Kidney (tissue), 14 donors: Measurements from ENCODE around the gene TICRR. TPM values are rescaled to one million over a fixed set of nuclear protein-coding genes. Genes with fewer than 3 reads are reported as not detected.

Source experiments
- DNase-seq, 5 donors: peaks; one replicate each; pipeline ENCODE4 v3.0.0-alpha.2; 2013 to 2020
- FAIRE-seq: peaks from 2 replicates; lab custom pipeline; 2012; peaks lifted over from hg19 to GRCh38; lab: Jason Lieb, UNC
- H3K27ac ChIP-seq, 2 donors: one replicate each; pipeline ENCODE4 v1.7.0; 2013; ENCODE audit warnings: low read depth in 2 of 2, low read length in 2 of 2, inconsistent platforms in 1 of 2
- H3K27me3 ChIP-seq: one replicate; pipeline ENCODE4 v1.7.1; 2013; ENCODE audit warnings: low read length, inconsistent platforms; ENCODE audit not compliant: control insufficient read depth, insufficient read depth
- H3K36me3 ChIP-seq, 3 donors: one replicate each; pipeline versions ENCODE4 v1.7.0 to v1.7.1; 2013; ENCODE audit warnings: low read length in 3 of 3, control low read depth in 1 of 3, inconsistent platforms in 1 of 3; ENCODE audit not compliant: insufficient read depth in 3 of 3, control insufficient read depth in 2 of 3
- H3K4me1 ChIP-seq, 3 donors: one replicate each; pipeline versions ENCODE4 v1.7.0 to v1.7.1; 2013; ENCODE audit warnings: low read length in 3 of 3, inconsistent platforms in 1 of 3, low read depth in 1 of 3; ENCODE audit not compliant: control insufficient read depth in 2 of 3, insufficient read depth in 2 of 3
- H3K4me3 ChIP-seq, 3 donors: one replicate each; pipeline versions ENCODE4 v1.7.0 to v1.8.1; 2013; ENCODE audit warnings: low read length in 3 of 3, control low read depth in 1 of 3, inconsistent platforms in 1 of 3
- H3K9ac ChIP-seq, 3 donors: one replicate each; pipeline versions ENCODE4 v1.7.0 to v1.7.1; 2013; ENCODE audit warnings: low read length in 3 of 3, control low read depth in 1 of 3, inconsistent platforms in 1 of 3
- H3K9me3 ChIP-seq, 3 donors: one replicate each; pipeline versions ENCODE4 v1.7.0 to v1.7.1; 2013; ENCODE audit warnings: low read length in 3 of 3, control low read depth in 1 of 3, inconsistent platforms in 1 of 3; ENCODE audit not compliant: control insufficient read depth in 2 of 3, insufficient read depth in 1 of 3
- CTCF ChIP-seq: IDR thresholded peaks from 3 replicates; pipeline ENCODE4 v1.5.1; 2012; ENCODE audit warnings: mild to moderate bottlenecking, moderate library complexity, borderline replicate concordance; ENCODE audit not compliant: insufficient read depth; ENCODE audit errors: extremely low read depth
- intact Hi-C: fragments of 100-400 bp; cut with DNase I; formaldehyde crosslinking; loops from one replicate; pipeline ENCODE4 v1.11.1; 2022
- polyA plus RNA-seq: library from polyadenylated mRNA; stranded (reverse); fragments of 350-450 nt; fragmentation: Illumina TruSeq; extraction: RNeasy Lipid Tissue Mini Kit (QIAGEN cat#74804); gene quantifications from one replicate; pipeline ENCODE4 v1.2.3, GENCODE V29; 2014; ENCODE audit warnings: low read depth, low replicate concordance; ENCODE audit not compliant: insufficient read depth
- total RNA-seq: library from RNA; stranded (reverse); fragmentation: NEBNext Ultra II Directional; extraction: Animal tissue kit (Norgen Biotek cat#: 25700); gene quantifications from one replicate; pipeline ENCODE4 v1.2.1, GENCODE V29; 2021
- donor health status: control.
- donor health status: control.
- donor health status: control.
- donor health status: control.
- donor health status: control.
- donor health status: DM: yes; HTN: yes; CAD: no.
- donor health status: Normal renal cell carcinoma (clear cell type).

Gene TICRR
- total and polyA plus RNA-seq, 2 donors from 2014 or later: 0.25 TPM; not detected in 1

- FAIRE-seq: no peak
Measured at GRCh38 chr15:89566621-89567294, 8.5 kb upstream of the TICRR start.

GRCh38 chr15:89569090-89569745, 6.1 kb upstream of the TICRR start:
- H3K27ac ChIP-seq: no peak overlapping the region
- intact Hi-C loops: no loop called here
- TF ChIP-seq CTCF: no peak
- H3K36me3 ChIP-seq: no peaks in the 10 kb centered on the region
- DNase-seq (no peak), FAIRE-seq (no peak)
- no peaks in the 10 kb centered on the region for H3K4me1 ChIP-seq
- H3K27me3 ChIP-seq: no peaks in the 10 kb centered on the region
- H3K4me3 ChIP-seq: no peak overlapping the region
- H3K9me3 ChIP-seq: no peaks in the 10 kb centered on the region
- no peak overlapping the region for H3K9ac ChIP-seq

More at GRCh38 chr15:89566621-89567294, 8.5 kb upstream of the TICRR start:
- Histone ChIP-seq H3K9me3 (no peaks in the 10 kb centered on the region), H3K4me1 (no peaks in the 10 kb centered on the region), H3K27ac (no peak overlapping the region), H3K27me3 (no peaks in the 10 kb centered on the region), H3K36me3 (no peaks in the 10 kb centered on the region), H3K9ac (no peak overlapping the region), H3K4me3 (no peak overlapping the region)
- intact Hi-C loops: no loop called here
- no peak for TF ChIP-seq CTCF
- no peak for DNase-seq

GRCh38 chr15:89575656-89576416, 567 bp downstream of the TICRR start:
- Histone ChIP-seq H3K27me3 (no peaks in the 10 kb centered on the region), H3K36me3 (no peaks in the 10 kb centered on the region), H3K9ac (peak overlapping the region in 1 of 3 donors; percentile 52), H3K27ac (no peak overlapping the region), H3K9me3 (no peaks in the 10 kb centered on the region), H3K4me3 (peak overlapping the region; percentile 64 to 70 (median 67)), H3K4me1 (peaks cover 0 to 6% (median 0%) of the 10 kb centered on the region in 3 donors)
- intact Hi-C loops: no loop called here
- no peak for FAIRE-seq
- TF ChIP-seq CTCF: no peak
- DNase-seq: peak in 1 of 5 donors; percentile 25
